Body of pancreas (tissue), 4 donors: ENCODE data around the gene UBAC1. TPM values are rescaled to one million over a fixed set of nuclear protein-coding genes. Genes with fewer than 3 reads are reported as not detected.
A peak's percentile ranks its signal among the peaks of the same experiment; 100 is the strongest.

Experiments
- ATAC-seq: fragments of 150-250 bp; one replicate; pipeline ENCODE4 v1.9.1; 2016
- DNase-seq, 4 donors: peaks; one replicate each; pipeline ENCODE4 v3.0.0-alpha.2; 2019
- H3K27ac ChIP-seq, 4 donors: fragments of 200-600 bp; sonication (generic); 1 replicate in 3 of 4; 2 replicates in 1 of 4; pipeline versions ENCODE4 v1.5.1 to v1.6.1; 2016 to 2019; ENCODE audit warnings: mild to moderate bottlenecking in 1 of 4, mixed read lengths in 1 of 4, moderate library complexity in 1 of 4
- H3K27me3 ChIP-seq, 2 donors: fragments of 200-600 bp; sonication (generic); one replicate each; pipeline ENCODE4 v1.6.0; 2016; ENCODE audit warnings: mild to moderate bottlenecking in 1 of 2
- H3K36me3 ChIP-seq, 2 donors: fragments of 200-600 bp; sonication (generic); replicated peaks in 1 of 2; 2 replicates each; pipeline ENCODE4 v1.5.1; 2016; ENCODE audit warnings: low read depth in 2 of 2; ENCODE audit not compliant: insufficient read depth in 1 of 2
- H3K4me1 ChIP-seq: fragments of 200-600 bp; sonication (generic); one replicate; pipeline ENCODE4 v1.6.0; 2016
- H3K4me3 ChIP-seq, 2 donors: fragments of 200-600 bp; sonication (generic); 1 replicate in 1 of 2; 2 replicates in 1 of 2; pipeline ENCODE4 v1.5.1; 2016 to 2019
- H3K9me3 ChIP-seq, 3 donors: fragments of 200-600 bp; sonication (generic); 1 replicate in 2 of 3; 2 replicates in 1 of 3; pipeline ENCODE4 v1.5.1; 2016
- POLR2A ChIP-seq, 3 donors: fragments of 450-650 bp; IDR thresholded peaks; one replicate each; pipeline ENCODE4 v1.6.1; 2016; ENCODE audit warnings: antibody characterized with exemption in 3 of 3, mild to moderate bottlenecking in 2 of 3
- WGBS, 2 donors: methylation state at CpG; one replicate each; pipeline ENCODE4 v1.1.5; 2017; 5-methylcytosine and 5-hydroxymethylcytosine counted together
- intact Hi-C: fragments of 100-400 bp; cut with DNase I; formaldehyde crosslinking; loops from one replicate; pipeline ENCODE4 v1.15.1; 2023
- total RNA-seq, 2 donors: library from RNA; depleted of rRNA; stranded (reverse); fragments of >200 nt; gene quantifications; one replicate each; pipeline ENCODE4 v1.1.0, GENCODE V29; 2016
- TF ChIP-seq, protein P1 (sequence below), 7 experiments: fragments of 450-650 bp in 4 of 7; fragments of 200-600 bp in 3 of 7; sonication (generic) in 3 of 7; IDR thresholded peaks; one replicate each; pipeline ENCODE4 v1.5.1; 2016 to 2019; ENCODE audit warnings: antibody characterized with exemption in 7 of 7

The UBAC1 gene
- total RNA-seq, 2 donors from 2014 or later = 17.4 to 25.4 TPM

DNA sequence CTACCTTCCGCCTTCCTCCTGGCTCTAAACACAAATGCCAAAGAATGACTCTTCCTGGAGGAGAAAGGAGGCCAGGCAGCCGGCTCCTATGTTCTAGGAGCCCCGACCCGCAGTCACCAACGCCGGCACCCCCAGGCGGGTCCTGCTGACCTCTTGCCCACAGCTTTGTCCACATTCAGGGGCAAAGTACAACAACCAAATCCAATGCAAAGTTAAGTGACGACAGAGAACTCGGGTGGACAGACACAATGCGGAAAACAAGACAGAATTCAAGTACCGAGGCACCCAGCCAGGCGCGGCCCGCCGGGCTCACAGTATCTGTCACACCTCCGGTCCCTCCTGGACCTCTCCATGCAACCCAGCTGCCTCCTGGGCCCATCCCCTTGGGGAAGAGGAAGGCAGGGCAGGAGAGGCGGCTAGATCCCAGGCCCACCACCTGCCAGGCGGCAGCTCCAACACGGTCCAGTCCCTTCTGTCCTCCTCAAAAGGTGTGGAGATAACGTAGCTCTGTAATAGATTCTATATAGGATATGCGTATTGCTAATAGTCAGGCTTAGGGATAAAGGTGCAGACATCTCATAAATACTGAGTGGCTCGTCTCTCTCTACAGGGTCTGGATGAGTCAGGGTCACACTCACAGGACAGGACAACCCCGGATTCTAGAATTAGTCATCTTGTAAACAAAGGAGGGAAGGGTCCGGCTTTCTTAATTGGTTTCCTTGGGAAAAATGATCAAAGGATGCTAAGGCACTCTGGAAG, 46.9 kb upstream of the UBAC1 start:
- H3K4me1 ChIP-seq = peaks cover 8% of the 10 kb centered on the region
- ATAC-seq (no peak), DNase-seq (no peak)
- H3K36me3 ChIP-seq = no peaks in the 10 kb centered on the region
- H3K9me3 ChIP-seq = no peaks in the 10 kb centered on the region
- H3K4me3 ChIP-seq = no peak overlapping the region
- intact Hi-C loops = no loop called here
- peak overlapping the region in 2 of 4 donors; percentile 6 to 30 for H3K27ac ChIP-seq
- 81 to 89% methylated on average over 20 to 24 of the region's 24 CpGs for WGBS, 2 donors
- TF ChIP-seq, protein P1, sequence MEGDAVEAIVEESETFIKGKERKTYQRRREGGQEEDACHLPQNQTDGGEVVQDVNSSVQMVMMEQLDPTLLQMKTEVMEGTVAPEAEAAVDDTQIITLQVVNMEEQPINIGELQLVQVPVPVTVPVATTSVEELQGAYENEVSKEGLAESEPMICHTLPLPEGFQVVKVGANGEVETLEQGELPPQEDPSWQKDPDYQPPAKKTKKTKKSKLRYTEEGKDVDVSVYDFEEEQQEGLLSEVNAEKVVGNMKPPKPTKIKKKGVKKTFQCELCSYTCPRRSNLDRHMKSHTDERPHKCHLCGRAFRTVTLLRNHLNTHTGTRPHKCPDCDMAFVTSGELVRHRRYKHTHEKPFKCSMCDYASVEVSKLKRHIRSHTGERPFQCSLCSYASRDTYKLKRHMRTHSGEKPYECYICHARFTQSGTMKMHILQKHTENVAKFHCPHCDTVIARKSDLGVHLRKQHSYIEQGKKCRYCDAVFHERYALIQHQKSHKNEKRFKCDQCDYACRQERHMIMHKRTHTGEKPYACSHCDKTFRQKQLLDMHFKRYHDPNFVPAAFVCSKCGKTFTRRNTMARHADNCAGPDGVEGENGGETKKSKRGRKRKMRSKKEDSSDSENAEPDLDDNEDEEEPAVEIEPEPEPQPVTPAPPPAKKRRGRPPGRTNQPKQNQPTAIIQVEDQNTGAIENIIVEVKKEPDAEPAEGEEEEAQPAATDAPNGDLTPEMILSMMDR (IDR thresholded peaks at IDR 0.05) = no peak
- no peak for TF ChIP-seq POLR2A (IDR thresholded peaks at IDR 0.05)
- no peaks in the 10 kb centered on the region for H3K27me3 ChIP-seq

DNA sequence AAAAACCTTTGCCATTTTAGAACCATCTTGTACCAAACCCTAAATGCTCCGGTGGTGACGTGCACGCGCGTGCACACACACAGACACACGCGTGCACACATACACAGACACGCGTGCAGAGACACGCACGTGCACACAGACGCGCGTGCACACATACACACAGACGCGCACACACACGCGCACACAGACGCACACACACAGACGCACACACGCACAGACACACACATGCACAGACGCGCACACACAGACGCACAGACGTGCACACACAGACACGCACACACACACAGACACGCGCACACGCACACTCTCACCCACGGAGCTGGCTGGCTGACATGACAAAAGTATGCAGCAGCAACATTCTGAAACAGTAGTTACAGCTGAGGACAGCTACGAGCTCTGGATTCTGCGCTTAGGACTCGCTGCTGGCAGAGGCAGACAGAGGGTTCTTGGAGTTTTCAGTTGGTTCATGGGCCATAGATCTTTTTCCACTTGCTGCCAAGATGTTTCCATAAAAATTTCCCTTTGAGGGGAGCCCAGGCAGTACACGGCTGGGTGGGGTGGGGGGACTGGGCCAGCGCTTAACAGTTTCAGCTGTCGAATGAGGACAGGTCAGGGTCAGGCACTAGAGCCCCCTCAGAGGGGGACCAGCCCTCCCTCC, 46.2 kb upstream of the UBAC1 start:
- intact Hi-C loops = no loop called here

DNA sequence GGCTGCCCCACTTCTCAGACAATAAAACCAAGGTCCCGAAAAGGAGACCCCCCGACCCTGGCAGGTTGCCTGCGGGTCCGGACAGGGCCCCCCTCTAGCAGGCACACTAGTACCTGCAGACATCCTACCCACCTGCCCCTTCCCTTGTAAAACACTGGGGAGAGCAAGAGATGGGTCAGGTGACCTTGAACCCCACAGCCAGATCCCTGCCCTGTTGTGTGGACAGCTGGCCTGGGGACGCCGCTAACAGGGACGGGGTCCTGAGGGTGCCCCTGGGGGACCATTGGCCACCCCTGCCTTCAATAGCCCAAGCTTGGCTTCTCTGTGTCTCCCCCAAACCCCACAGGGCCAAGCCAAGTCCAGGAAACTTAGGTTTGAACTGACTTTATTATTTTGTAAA, 45.0 kb upstream of the UBAC1 start:
- Histone ChIP-seq H3K9me3 (no peaks in the 10 kb centered on the region), H3K27ac (no peak overlapping the region), H3K4me1 (peaks cover 11% of the 10 kb centered on the region), H3K36me3 (no peaks in the 10 kb centered on the region), H3K4me3 (no peak overlapping the region), H3K27me3 (no peaks in the 10 kb centered on the region)
- ATAC-seq (no peak), DNase-seq (no peak)
- 70 to 86% methylated on average over 2 to 7 of the region's 7 CpGs for WGBS, 2 donors
- no peak for TF ChIP-seq POLR2A (IDR thresholded peaks at IDR 0.05)
- TF ChIP-seq, protein P1 (IDR thresholded peaks at IDR 0.05) = no peak
- intact Hi-C loops = no loop called here

More for the DNA sequence above, 46.2 kb upstream of the UBAC1 start:
- Histone ChIP-seq H3K4me1 (peaks cover 11% of the 10 kb centered on the region), H3K27ac (peak overlapping the region in 2 of 4 donors; percentile 6 to 30), H3K4me3 (no peak overlapping the region), H3K36me3 (no peaks in the 10 kb centered on the region), H3K9me3 (no peaks in the 10 kb centered on the region), H3K27me3 (no peaks in the 10 kb centered on the region)
- TF ChIP-seq POLR2A (IDR thresholded peaks at IDR 0.05) = no peak
- TF ChIP-seq, protein P1 (IDR thresholded peaks at IDR 0.05) = no peak
- DNase-seq (no peak), ATAC-seq (no peak)
- WGBS, 2 donors = 79 to 93% methylated on average over 18 to 36 of the region's 36 CpGs

DNA sequence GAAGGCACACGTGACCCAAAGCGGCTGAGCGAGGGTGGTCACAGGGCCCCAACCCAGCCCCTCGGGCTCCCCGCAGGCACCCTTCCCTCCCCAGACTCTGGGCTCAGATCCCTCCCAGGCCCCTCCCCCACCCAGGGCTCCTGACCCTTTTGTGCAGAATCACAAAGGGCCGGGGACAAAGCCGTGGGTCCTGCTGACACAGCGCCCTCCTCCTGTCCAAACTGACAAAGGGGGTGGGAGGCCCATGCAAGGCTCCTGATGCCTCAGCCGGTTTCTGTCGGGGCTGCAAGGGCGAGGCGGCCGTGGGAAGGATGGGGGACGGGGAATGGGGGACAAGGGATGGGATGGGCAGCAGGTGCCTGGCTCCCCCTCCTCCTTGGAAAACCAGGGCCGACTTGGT, 43.5 kb upstream of the UBAC1 start:
- intact Hi-C loops = no loop called here
- DNase-seq = no peak
- no peak for TF ChIP-seq POLR2A (IDR thresholded peaks at IDR 0.05)
- TF ChIP-seq, protein P1 (IDR thresholded peaks at IDR 0.05) = no peak

More for the DNA sequence above, 43.5 kb upstream of the UBAC1 start:
- H3K9me3 ChIP-seq = no peaks in the 10 kb centered on the region
- ATAC-seq = no peak
- H3K27ac ChIP-seq = no peak overlapping the region
- H3K4me1 ChIP-seq = peaks cover 11% of the 10 kb centered on the region
- 54 to 65% methylated on average over 8 to 9 of the region's 15 CpGs for WGBS, 2 donors
- no peaks in the 10 kb centered on the region for H3K36me3 ChIP-seq
- no peaks in the 10 kb centered on the region for H3K27me3 ChIP-seq
- no peak overlapping the region for H3K4me3 ChIP-seq
